SK-N-SH treated with all-trans-retinoic acid at 6 μM for 48 hours (cell line): ENCODE data around the gene DSCAM.

ENCODE experiments used
- ARNTL ChIP-seq: fragments of 450-650 bp; formaldehyde crosslinking; IDR thresholded peaks from 2 replicates; pipeline ENCODE4 v1.5.0; 2020; ENCODE audit warnings: low read depth, mild to moderate bottlenecking, moderate library complexity, borderline replicate concordance
- BACH2 ChIP-seq: fragments of 250-450 bp; sonication (Bioruptor Pico); IDR thresholded peaks from 2 replicates; pipeline ENCODE4 v1.9.0; 2021; ENCODE audit warnings: mild to moderate bottlenecking, borderline replicate concordance
- CSRNP3 ChIP-seq: fragments of 250-450 bp; sonication (Bioruptor Pico); IDR thresholded peaks from 2 replicates; pipeline ENCODE4 v1.5.1; 2021; ENCODE audit warnings: mild to moderate bottlenecking, moderate library complexity
- ESRRG ChIP-seq: fragments of 250-450 bp; sonication (Bioruptor Pico); IDR thresholded peaks from 2 replicates; pipeline ENCODE4 v1.6.1; 2021; ENCODE audit warnings: mild to moderate bottlenecking
- GLIS3 ChIP-seq: fragments of 250-450 bp; sonication (Bioruptor Pico); IDR thresholded peaks from 2 replicates; pipeline ENCODE4 v1.5.0; 2020; ENCODE audit warnings: mild to moderate bottlenecking, moderate library complexity
- PATZ1 ChIP-seq: fragments of 250-450 bp; sonication (Bioruptor Pico); IDR thresholded peaks from 2 replicates; pipeline ENCODE4 v1.8.0; 2020; ENCODE audit warnings: mild to moderate bottlenecking, moderate library complexity, borderline replicate concordance
- PPARA ChIP-seq: fragments of 250-450 bp; sonication (Bioruptor Pico); IDR thresholded peaks from 2 replicates; pipeline ENCODE4 v1.5.0; 2020; ENCODE audit warnings: mild to moderate bottlenecking, borderline replicate concordance
- RARB ChIP-seq: fragments of 250-450 bp; sonication (Bioruptor Pico); IDR thresholded peaks from 2 replicates; pipeline ENCODE4 v1.8.0; 2021; ENCODE audit warnings: mild to moderate bottlenecking, moderate library complexity
- TOX ChIP-seq: fragments of 250-450 bp; sonication (Bioruptor Pico); IDR thresholded peaks from 2 replicates; pipeline ENCODE4 v1.8.0; 2021; ENCODE audit warnings: mild to moderate bottlenecking, moderate library complexity, borderline replicate concordance
- TSHZ2 ChIP-seq: fragments of 250-450 bp; sonication (Bioruptor Pico); IDR thresholded peaks from 2 replicates; pipeline ENCODE4 v1.5.0; 2020; ENCODE audit warnings: mild to moderate bottlenecking, moderate library complexity
- ZFP3 ChIP-seq: fragments of 250-450 bp; sonication (Bioruptor Pico); IDR thresholded peaks from 2 replicates; pipeline ENCODE4 v1.5.0; 2020; ENCODE audit warnings: mild to moderate bottlenecking, moderate library complexity
- ZFP30 ChIP-seq: fragments of 450-650 bp; formaldehyde crosslinking; IDR thresholded peaks from 2 replicates; pipeline ENCODE4 v1.5.0; 2022; ENCODE audit warnings: mild to moderate bottlenecking, moderate library complexity
- ZNF565 ChIP-seq: fragments of 450-650 bp; formaldehyde crosslinking; conservative IDR thresholded peaks from 2 replicates; pipeline ENCODE4 v1.5.0; 2020; ENCODE audit warnings: low read depth, mild to moderate bottlenecking, moderate library complexity
- ZNF70 ChIP-seq: fragments of 450-650 bp; formaldehyde crosslinking; IDR thresholded peaks from 2 replicates; pipeline ENCODE4 v1.5.0; 2020; ENCODE audit warnings: mild to moderate bottlenecking, moderate library complexity

- TF ChIP-seq PATZ1 (CRISPR knock-in tag) = no peak
- no peak for TF ChIP-seq ARNTL (CRISPR knock-in tag)
- no peak for TF ChIP-seq BACH2
- no peak for TF ChIP-seq ZFP3 (CRISPR knock-in tag)
- TF ChIP-seq TSHZ2 = no peak
- TF ChIP-seq TOX (CRISPR knock-in tag) = no peak
- no peak for TF ChIP-seq ZNF565
- no peak for TF ChIP-seq GLIS3
- no peak for TF ChIP-seq ZFP30 (CRISPR knock-in tag)
- no peak for TF ChIP-seq RARB (CRISPR knock-in tag)
- TF ChIP-seq ZNF70 (CRISPR knock-in tag) = no peak
- no peak for TF ChIP-seq PPARA (CRISPR knock-in tag)
- no peak for TF ChIP-seq CSRNP3 (CRISPR knock-in tag)
- no peak for TF ChIP-seq ESRRG (CRISPR knock-in tag)
Measured at GRCh38 chr21:39961251-39961650, 885.7 kb downstream of the DSCAM start.
